Measurements from ENCODE around the gene PSMB11. TPM values are rescaled to one million over a fixed set of nuclear protein-coding genes. Genes with fewer than 3 reads are reported as not detected.

Gene PSMB11
- total and polyA plus RNA-seq, 9 donors: not detected

DNA sequence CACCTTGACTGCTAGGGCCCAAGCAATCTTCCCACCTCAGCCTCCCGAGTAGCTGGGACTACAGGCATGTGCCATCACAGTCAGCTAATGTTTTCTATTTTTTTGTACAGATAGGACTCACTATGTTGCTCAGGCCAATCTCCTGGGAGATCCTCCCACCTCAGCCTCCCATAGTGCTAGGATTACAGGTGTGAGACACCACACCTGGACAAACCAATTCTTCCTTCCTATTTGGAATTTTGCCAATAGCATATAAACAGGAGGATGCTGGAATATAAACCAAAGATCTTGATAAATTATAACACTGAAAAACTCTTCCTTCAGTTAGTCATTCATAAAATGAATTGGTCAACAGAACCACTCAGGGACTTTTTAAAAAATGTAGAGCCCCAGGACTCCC lies 44.6 kb downstream of the PSMB11 start:
- H3K4me1 ChIP-seq (ENCODE audit: control insufficient read depth, insufficient read depth, low read length): no peaks in the 10 kb centered on the region
- H3K9me3 ChIP-seq (replicated peaks; ENCODE audit: control insufficient read depth, low read depth, low read length): no peaks in the 10 kb centered on the region
- no peak for DNase-seq
- no peaks in the 10 kb centered on the region for H3K27me3 ChIP-seq (ENCODE audit: control insufficient read depth, insufficient read depth, low read length)
- WGBS (ENCODE audit: insufficient coverage): no CpG with 5 or more reads among the region's 1 CpG
- peaks cover 48% of the 10 kb centered on the region for H3K36me3 ChIP-seq (ENCODE audit: control insufficient read depth, insufficient read depth, low read length)
- no peak overlapping the region for H3K27ac ChIP-seq (ENCODE audit: low read length)
- H3K4me3 ChIP-seq (ENCODE audit: low read length): no peak overlapping the region

DNA sequence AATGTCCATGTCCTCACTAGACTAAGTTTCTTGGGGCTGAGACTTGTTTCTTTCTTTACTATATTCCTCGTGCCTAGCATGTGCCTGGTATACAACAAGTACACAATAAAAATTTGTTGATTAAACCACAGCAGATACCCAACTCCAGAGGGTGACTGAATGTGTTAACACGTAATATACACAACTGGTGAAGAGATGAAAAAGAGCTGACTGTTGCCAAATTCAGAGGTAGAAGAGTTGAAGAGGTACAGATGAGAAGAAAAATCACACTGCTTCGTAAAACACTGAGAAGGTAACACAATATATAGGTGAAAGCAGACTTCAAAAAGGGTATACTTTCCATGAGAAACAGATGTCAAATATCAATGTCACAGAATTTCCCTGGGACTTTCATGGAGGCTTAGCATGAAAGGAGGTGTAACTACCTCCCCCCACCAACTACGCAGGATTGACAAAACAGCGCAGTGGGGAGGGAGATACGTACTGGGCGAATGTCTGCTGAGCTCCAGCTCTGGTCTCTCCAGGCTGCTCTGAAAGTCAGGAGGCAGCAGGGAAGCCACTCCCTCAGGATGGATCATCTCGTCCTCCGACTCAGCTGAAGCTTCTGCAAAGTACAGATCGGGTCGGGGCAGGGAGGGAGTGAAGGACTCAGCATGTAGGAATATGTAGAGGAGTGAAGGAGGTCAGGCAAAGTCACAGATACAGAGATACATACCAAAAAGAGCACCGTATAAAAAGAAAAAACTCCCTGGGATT lies 47.7 kb downstream of the PSMB11 start:
- no peaks in the 10 kb centered on the region for H3K27me3 ChIP-seq (ENCODE audit: control insufficient read depth, insufficient read depth, low read length)
- H3K4me3 ChIP-seq (ENCODE audit: low read length): no peak overlapping the region
- H3K9me3 ChIP-seq (replicated peaks; ENCODE audit: control insufficient read depth, low read depth, low read length): no peaks in the 10 kb centered on the region
- peaks cover 38% of the 10 kb centered on the region for H3K36me3 ChIP-seq (ENCODE audit: control insufficient read depth, insufficient read depth, low read length)
- no peak overlapping the region for H3K27ac ChIP-seq (ENCODE audit: low read length)
- no peak for DNase-seq
- peaks cover 4% of the 10 kb centered on the region for H3K4me1 ChIP-seq (ENCODE audit: control insufficient read depth, insufficient read depth, low read length)
- WGBS (ENCODE audit: insufficient coverage): 79% methylated on average over 3 of the region's 12 CpGs

DNA sequence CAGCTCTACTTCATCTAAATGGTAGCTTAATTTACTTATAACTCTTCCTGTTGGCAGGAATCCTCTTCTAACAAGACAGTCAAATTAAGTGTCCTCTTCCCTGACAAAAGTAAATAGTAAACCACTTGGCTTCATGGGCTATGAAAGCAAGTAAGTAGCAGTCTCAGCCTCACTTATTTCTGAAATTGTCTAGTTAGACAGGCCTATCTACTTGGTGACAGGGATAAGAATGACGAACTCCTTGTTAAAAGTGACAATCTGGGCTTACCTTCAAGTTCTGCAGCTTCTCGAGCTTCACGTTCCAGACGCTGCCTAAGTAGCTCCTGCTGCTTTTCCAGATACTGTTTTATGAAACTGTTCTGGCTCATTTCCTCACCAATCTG lies 48.2 kb downstream of the PSMB11 start:
- H3K27me3 ChIP-seq (ENCODE audit: control insufficient read depth, insufficient read depth, low read length): no peaks in the 10 kb centered on the region
- WGBS (ENCODE audit: insufficient coverage): no CpG with 5 or more reads among the region's 4 CpGs
- peaks cover 4% of the 10 kb centered on the region for H3K4me1 ChIP-seq (ENCODE audit: control insufficient read depth, insufficient read depth, low read length)
- no peak overlapping the region for H3K27ac ChIP-seq (ENCODE audit: low read length)
- no peak for DNase-seq
- peaks cover 36% of the 10 kb centered on the region for H3K36me3 ChIP-seq (ENCODE audit: control insufficient read depth, insufficient read depth, low read length)
- H3K4me3 ChIP-seq (ENCODE audit: low read length): no peak overlapping the region
- no peaks in the 10 kb centered on the region for H3K9me3 ChIP-seq (replicated peaks; ENCODE audit: control insufficient read depth, low read depth, low read length)

DNA sequence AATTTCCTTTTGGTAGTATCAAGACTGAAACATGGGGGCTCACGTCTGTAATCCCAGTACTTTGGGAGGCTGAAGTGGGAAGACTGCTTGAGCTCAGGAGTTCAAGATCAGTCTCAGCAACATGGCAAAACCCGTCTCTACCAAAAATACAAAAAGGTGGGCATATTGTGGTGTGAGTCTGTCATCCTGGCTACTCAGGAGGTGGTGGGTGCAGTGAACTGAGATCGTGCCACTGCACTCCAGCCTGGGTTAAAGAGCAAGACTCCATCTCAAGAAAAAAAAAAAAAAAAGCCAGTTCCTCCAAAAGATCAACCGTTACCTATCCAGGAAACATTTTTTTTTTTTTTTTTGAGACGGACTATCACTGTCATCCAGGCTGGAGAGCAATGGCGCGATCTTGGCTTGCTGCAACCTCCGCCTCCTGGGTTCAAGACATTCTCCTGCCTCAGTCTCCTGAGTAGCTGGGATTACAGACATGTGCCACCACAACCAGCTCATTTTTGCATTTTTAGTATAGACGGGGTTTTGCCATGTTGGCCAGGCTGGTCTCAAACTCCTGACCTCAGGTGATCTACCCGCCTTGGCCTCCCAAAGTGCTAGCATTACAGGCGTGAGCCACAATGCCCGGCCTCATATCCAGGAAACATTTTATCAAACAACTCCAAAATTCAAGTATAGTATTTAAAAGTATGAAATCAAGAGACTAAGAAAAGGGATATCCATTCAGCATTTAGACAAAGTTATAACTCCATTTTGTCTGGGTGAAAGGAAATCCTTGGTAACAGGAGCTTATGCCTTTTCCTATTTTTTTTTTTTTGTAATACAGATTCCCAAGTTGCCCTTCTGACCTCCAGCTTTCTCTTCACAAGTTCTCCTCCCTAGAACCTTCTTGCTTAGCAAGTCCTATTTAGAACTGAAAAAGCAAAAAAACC lies 49.5 kb downstream of the PSMB11 start:
- Histone ChIP-seq H3K36me3 (ENCODE audit: control insufficient read depth, insufficient read depth, low read length) (peaks cover 31% of the 10 kb centered on the region), H3K27ac (ENCODE audit: low read length) (no peak overlapping the region), H3K9me3 (replicated peaks; ENCODE audit: control insufficient read depth, low read depth, low read length) (no peaks in the 10 kb centered on the region), H3K4me1 (ENCODE audit: control insufficient read depth, insufficient read depth, low read length) (peaks cover 7% of the 10 kb centered on the region), H3K27me3 (ENCODE audit: control insufficient read depth, insufficient read depth, low read length) (no peaks in the 10 kb centered on the region), H3K4me3 (ENCODE audit: low read length) (no peak overlapping the region)
- 77% methylated on average over 5 of the region's 12 CpGs for WGBS (ENCODE audit: insufficient coverage)
- DNase-seq: no peak

DNA sequence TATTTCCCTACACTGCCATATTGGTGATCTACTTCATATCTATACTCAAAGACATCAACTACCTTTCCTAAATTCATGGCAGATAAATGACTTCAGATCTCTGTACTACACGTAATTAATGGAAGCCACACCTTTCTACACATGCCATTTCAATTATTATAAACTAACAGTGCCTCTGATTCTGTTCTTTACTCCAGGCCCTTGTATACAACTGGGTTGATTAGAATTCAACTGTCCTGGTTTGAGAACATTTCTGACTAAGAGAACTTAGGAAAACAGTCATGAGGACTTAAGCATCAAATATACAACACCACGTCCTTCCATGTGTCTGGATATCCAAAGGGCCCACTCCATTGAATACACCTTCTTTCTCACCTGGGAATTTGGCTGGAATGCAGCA lies 51.1 kb downstream of the PSMB11 start:
- Histone ChIP-seq H3K27me3 (ENCODE audit: control insufficient read depth, insufficient read depth, low read length) (no peaks in the 10 kb centered on the region), H3K9me3 (replicated peaks; ENCODE audit: control insufficient read depth, low read depth, low read length) (no peaks in the 10 kb centered on the region), H3K4me1 (ENCODE audit: control insufficient read depth, insufficient read depth, low read length) (peaks cover 9% of the 10 kb centered on the region), H3K27ac (ENCODE audit: low read length) (no peak overlapping the region), H3K36me3 (ENCODE audit: control insufficient read depth, insufficient read depth, low read length) (peaks cover 34% of the 10 kb centered on the region), H3K4me3 (ENCODE audit: low read length) (no peak overlapping the region)
- no peak for DNase-seq
- no CpG with 5 or more reads among the region's 2 CpGs for WGBS (ENCODE audit: insufficient coverage)

DNA sequence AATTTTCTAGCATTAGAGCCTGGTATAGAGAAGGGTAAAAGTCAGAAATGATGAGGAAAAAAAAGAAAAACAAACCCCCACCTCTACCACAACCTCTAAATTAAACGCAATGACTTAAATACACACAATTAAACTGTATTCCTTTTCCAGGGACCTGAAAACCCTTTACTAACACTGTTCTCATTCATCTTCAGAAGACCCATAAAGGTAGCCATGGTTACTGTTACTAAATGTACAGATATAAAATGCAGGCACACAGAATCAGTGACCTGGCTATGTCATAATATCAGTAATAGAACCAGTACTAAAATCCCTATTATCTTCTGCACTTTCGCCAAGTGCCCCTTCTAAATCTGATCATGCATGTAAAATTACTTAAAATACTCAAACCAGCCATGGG lies 51.5 kb downstream of the PSMB11 start:
- Histone ChIP-seq H3K4me1 (ENCODE audit: control insufficient read depth, insufficient read depth, low read length) (peaks cover 9% of the 10 kb centered on the region), H3K27ac (ENCODE audit: low read length) (no peak overlapping the region), H3K9me3 (replicated peaks; ENCODE audit: control insufficient read depth, low read depth, low read length) (no peaks in the 10 kb centered on the region), H3K4me3 (ENCODE audit: low read length) (no peak overlapping the region), H3K36me3 (ENCODE audit: control insufficient read depth, insufficient read depth, low read length) (peaks cover 37% of the 10 kb centered on the region), H3K27me3 (ENCODE audit: control insufficient read depth, insufficient read depth, low read length) (no peaks in the 10 kb centered on the region)
- WGBS (ENCODE audit: insufficient coverage): 75% methylated on average over 1 of the region's 2 CpGs
- no peak for DNase-seq

Other genes starting within 250 kb of the PSMB11 start
- gene SLC7A7, start 226.8 kb upstream of the PSMB11 start, total RNA-seq: 15.8 TPM
- gene SLC7A7, start 226.8 kb upstream of the PSMB11 start, polyA plus RNA-seq (ENCODE audit: insufficient read depth in 1 of 8, insufficient read length in 8 of 8, low replicate concordance in 1 of 8): 10 to 100 TPM; 23.5 to 59.3 (median 29.2) TPM
- gene MRPL52, start 212.3 kb upstream of the PSMB11 start, total RNA-seq: 69.2 TPM
- 10 to 100 TPM; 54.3 to 85.8 (median 66.0) TPM for gene MRPL52, start 212.3 kb upstream of the PSMB11 start, polyA plus RNA-seq (ENCODE audit: insufficient read depth in 1 of 8, insufficient read length in 8 of 8, low replicate concordance in 1 of 8)
- gene MMP14, start 205.6 kb upstream of the PSMB11 start, total RNA-seq: 232 TPM
- 100 to 1,000 TPM; 108 to 315 (median 188) TPM for gene MMP14, start 205.6 kb upstream of the PSMB11 start, polyA plus RNA-seq (ENCODE audit: insufficient read depth in 1 of 8, insufficient read length in 8 of 8, low replicate concordance in 1 of 8)
- 14.5 TPM for gene LRP10, start 170.5 kb upstream of the PSMB11 start, total RNA-seq
- 10 to 100 TPM; 34.1 to 49.9 (median 47.2) TPM for gene LRP10, start 170.5 kb upstream of the PSMB11 start, polyA plus RNA-seq (ENCODE audit: insufficient read depth in 1 of 8, insufficient read length in 8 of 8, low replicate concordance in 1 of 8)
- gene REM2, start 159.0 kb upstream of the PSMB11 start, total RNA-seq: 0.13 TPM
- gene REM2, start 159.0 kb upstream of the PSMB11 start, polyA plus RNA-seq (ENCODE audit: insufficient read depth in 1 of 8, insufficient read length in 8 of 8, low replicate concordance in 1 of 8): under 1 TPM in 7 of 8 donors, not detected in 1; 0.15 to 0.32 (median 0.19) TPM
- 67.6 TPM for gene RBM23, start 123.1 kb upstream of the PSMB11 start, total RNA-seq
- gene RBM23, start 123.1 kb upstream of the PSMB11 start, polyA plus RNA-seq (ENCODE audit: insufficient read depth in 1 of 8, insufficient read length in 8 of 8, low replicate concordance in 1 of 8): 10 to 100 TPM; 51.7 to 66.3 (median 55.8) TPM
- gene PRMT5, start 112.8 kb upstream of the PSMB11 start, total RNA-seq: 41.8 TPM
- 10 to 100 TPM; 57.9 to 85.2 (median 71.2) TPM for gene PRMT5, start 112.8 kb upstream of the PSMB11 start, polyA plus RNA-seq (ENCODE audit: insufficient read depth in 1 of 8, insufficient read length in 8 of 8, low replicate concordance in 1 of 8)
- gene HAUS4, start 85.1 kb upstream of the PSMB11 start, total RNA-seq: 39.3 TPM
- gene HAUS4, start 85.1 kb upstream of the PSMB11 start, polyA plus RNA-seq (ENCODE audit: insufficient read depth in 1 of 8, insufficient read length in 8 of 8, low replicate concordance in 1 of 8): 10 to 100 TPM; 31.2 to 42.9 (median 38.0) TPM
- gene AJUBA, start 59.7 kb upstream of the PSMB11 start, total RNA-seq: 30.5 TPM
- gene AJUBA, start 59.7 kb upstream of the PSMB11 start, polyA plus RNA-seq (ENCODE audit: insufficient read depth in 1 of 8, insufficient read length in 8 of 8, low replicate concordance in 1 of 8): 10 to 100 TPM; 33.5 to 48.6 (median 41.2) TPM
- gene C14orf93, start 32.1 kb upstream of the PSMB11 start, total RNA-seq: 10.0 TPM
- 10 to 100 TPM in 5 of 8 donors, 1 to 10 TPM in 3; 8.8 to 15.9 (median 11.2) TPM for gene C14orf93, start 32.1 kb upstream of the PSMB11 start, polyA plus RNA-seq (ENCODE audit: insufficient read depth in 1 of 8, insufficient read length in 8 of 8, low replicate concordance in 1 of 8)
- gene PSMB5, start 7.3 kb upstream of the PSMB11 start, total RNA-seq: 154 TPM
- gene PSMB5, start 7.3 kb upstream of the PSMB11 start, polyA plus RNA-seq (ENCODE audit: insufficient read depth in 1 of 8, insufficient read length in 8 of 8, low replicate concordance in 1 of 8): 100 to 1,000 TPM; 221 to 278 (median 253) TPM
- gene CDH24, start 15.3 kb downstream of the PSMB11 start, total RNA-seq: 2.1 TPM
- 1 to 10 TPM; 3.0 to 6.8 (median 5.0) TPM for gene CDH24, start 15.3 kb downstream of the PSMB11 start, polyA plus RNA-seq (ENCODE audit: insufficient read depth in 1 of 8, insufficient read length in 8 of 8, low replicate concordance in 1 of 8)
- 72.5 TPM for gene ACIN1, start 52.9 kb downstream of the PSMB11 start, total RNA-seq
- gene ACIN1, start 52.9 kb downstream of the PSMB11 start, polyA plus RNA-seq (ENCODE audit: insufficient read depth in 1 of 8, insufficient read length in 8 of 8, low replicate concordance in 1 of 8): 100 to 1,000 TPM; 121 to 157 (median 135) TPM
- 46.0 TPM for gene C14orf119, start 53.3 kb downstream of the PSMB11 start, total RNA-seq
- gene C14orf119, start 53.3 kb downstream of the PSMB11 start, polyA plus RNA-seq (ENCODE audit: insufficient read depth in 1 of 8, insufficient read length in 8 of 8, low replicate concordance in 1 of 8): 10 to 100 TPM; 47.4 to 68.2 (median 54.6) TPM
- gene CIROP, start 62.8 kb downstream of the PSMB11 start, total RNA-seq: not detected
- gene CIROP, start 62.8 kb downstream of the PSMB11 start, polyA plus RNA-seq (ENCODE audit: insufficient read depth in 1 of 8, insufficient read length in 8 of 8, low replicate concordance in 1 of 8): not detected
- gene CEBPE, start 77.0 kb downstream of the PSMB11 start, total RNA-seq: 0.13 TPM
- under 1 TPM; 0.12 to 0.33 (median 0.16) TPM for gene CEBPE, start 77.0 kb downstream of the PSMB11 start, polyA plus RNA-seq (ENCODE audit: insufficient read depth in 1 of 8, insufficient read length in 8 of 8, low replicate concordance in 1 of 8)
- 4.2 TPM for gene SLC7A8, start 141.4 kb downstream of the PSMB11 start, total RNA-seq
- gene SLC7A8, start 141.4 kb downstream of the PSMB11 start, polyA plus RNA-seq (ENCODE audit: insufficient read depth in 1 of 8, insufficient read length in 8 of 8, low replicate concordance in 1 of 8): 10 to 100 TPM in 2 of 8 donors, 1 to 10 TPM in 6; 2.6 to 10.6 (median 5.0) TPM
- not detected for gene RNF212B, start 195.7 kb downstream of the PSMB11 start, total RNA-seq
- gene RNF212B, start 195.7 kb downstream of the PSMB11 start, polyA plus RNA-seq (ENCODE audit: insufficient read depth in 1 of 8, insufficient read length in 8 of 8, low replicate concordance in 1 of 8): under 1 TPM in 1 of 8 donors, not detected in 7; 0.52 TPM
- 8.6 TPM for gene HOMEZ, start 243.9 kb downstream of the PSMB11 start, total RNA-seq
- 10 to 100 TPM in 5 of 8 donors, 1 to 10 TPM in 3; 8.9 to 12.6 (median 11.1) TPM for gene HOMEZ, start 243.9 kb downstream of the PSMB11 start, polyA plus RNA-seq (ENCODE audit: insufficient read depth in 1 of 8, insufficient read length in 8 of 8, low replicate concordance in 1 of 8)

Measured in muscle of leg (tissue), 11 donors.